Epithelial cell of proximal tubule (primary cell): Measurements from ENCODE around the gene ARL14. TPM values are rescaled to one million over a fixed set of nuclear protein-coding genes. Genes with fewer than 3 reads are reported as not detected.
"Not testable (repeated sequence)": the region's sequence is repeated elsewhere in the genome, so short reads cannot be mapped to it uniquely, and the experiment has no call there.

Source experiments
- DNase-seq: peaks from one replicate; pipeline ENCODE4 v3.0.0-alpha.2; 2011; ENCODE audit warnings: low read depth
- H3K4me3 ChIP-seq: 2 replicates; pipeline ENCODE4 v1.5.1; 2011; ENCODE audit warnings: low read depth, mild to moderate bottlenecking, low read length
- total RNA-seq: library from RNA; depleted of rRNA; stranded (reverse); fragments of >200 nt; gene quantifications from 2 replicates; pipeline ENCODE4 v1.2.3, GENCODE V29; 2015
- TF ChIP-seq, protein P1 (sequence below): conservative IDR thresholded peaks from 2 replicates; pipeline ENCODE4 v1.5.1; 2012; ENCODE audit warnings: low read depth, mild to moderate bottlenecking, low read length

ARL14 gene
- total RNA-seq, 1 donor from 2014 or later = not detected

DNA sequence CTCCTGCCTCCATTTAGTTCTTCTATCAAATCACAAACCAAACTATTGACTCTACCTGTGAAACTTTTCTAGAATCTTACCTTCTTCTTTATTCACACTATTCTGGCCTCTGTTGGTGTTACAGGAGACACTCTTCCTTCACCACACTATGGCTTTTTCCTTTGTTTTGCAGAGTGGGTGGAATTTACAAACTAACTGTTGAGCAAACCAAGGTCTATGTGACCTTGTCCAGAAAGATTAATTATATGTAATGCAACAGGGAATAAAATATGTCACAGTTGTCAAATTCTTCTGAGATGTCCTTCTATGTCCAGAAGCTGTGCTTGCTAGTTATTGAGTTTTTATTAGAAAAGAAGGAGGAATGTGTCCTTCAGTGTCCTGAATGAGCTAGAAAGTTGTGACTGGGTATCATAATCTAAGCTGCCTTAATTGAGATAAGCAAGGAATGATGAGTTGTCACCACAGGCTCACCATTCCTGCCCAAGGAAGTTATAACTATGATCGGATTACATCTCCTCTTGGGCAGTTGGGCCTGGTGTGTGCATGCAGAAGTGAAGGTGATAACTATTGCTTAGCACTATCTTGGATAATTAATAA is 21.7 kb downstream of the ARL14 start:
- no peak overlapping the region for H3K4me3 ChIP-seq
- TF ChIP-seq, protein P1, sequence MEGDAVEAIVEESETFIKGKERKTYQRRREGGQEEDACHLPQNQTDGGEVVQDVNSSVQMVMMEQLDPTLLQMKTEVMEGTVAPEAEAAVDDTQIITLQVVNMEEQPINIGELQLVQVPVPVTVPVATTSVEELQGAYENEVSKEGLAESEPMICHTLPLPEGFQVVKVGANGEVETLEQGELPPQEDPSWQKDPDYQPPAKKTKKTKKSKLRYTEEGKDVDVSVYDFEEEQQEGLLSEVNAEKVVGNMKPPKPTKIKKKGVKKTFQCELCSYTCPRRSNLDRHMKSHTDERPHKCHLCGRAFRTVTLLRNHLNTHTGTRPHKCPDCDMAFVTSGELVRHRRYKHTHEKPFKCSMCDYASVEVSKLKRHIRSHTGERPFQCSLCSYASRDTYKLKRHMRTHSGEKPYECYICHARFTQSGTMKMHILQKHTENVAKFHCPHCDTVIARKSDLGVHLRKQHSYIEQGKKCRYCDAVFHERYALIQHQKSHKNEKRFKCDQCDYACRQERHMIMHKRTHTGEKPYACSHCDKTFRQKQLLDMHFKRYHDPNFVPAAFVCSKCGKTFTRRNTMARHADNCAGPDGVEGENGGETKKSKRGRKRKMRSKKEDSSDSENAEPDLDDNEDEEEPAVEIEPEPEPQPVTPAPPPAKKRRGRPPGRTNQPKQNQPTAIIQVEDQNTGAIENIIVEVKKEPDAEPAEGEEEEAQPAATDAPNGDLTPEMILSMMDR = no peak
- DNase-seq = no peak

DNA sequence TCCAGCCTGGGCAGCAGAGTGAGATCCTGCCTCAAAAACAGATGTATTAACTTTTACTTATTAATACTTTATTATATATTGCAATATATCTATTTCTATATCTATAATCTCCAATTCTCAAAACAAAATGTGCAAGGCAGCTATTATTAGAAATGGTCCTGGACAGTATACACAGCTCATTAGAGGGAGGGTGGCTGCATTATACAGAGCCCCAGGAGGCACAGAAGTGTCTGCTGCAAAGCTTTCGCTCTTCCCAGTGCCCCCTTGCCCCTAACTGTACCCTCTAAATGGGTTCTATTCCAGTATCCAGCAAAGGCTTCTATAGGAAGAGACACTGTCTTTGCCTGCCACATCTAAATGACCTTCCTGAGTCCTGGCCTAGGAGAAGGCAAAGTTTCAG is 24.5 kb downstream of the ARL14 start:
- DNase-seq = no peak
- no peak overlapping the region for H3K4me3 ChIP-seq
- TF ChIP-seq, protein P1 = no peak

DNA sequence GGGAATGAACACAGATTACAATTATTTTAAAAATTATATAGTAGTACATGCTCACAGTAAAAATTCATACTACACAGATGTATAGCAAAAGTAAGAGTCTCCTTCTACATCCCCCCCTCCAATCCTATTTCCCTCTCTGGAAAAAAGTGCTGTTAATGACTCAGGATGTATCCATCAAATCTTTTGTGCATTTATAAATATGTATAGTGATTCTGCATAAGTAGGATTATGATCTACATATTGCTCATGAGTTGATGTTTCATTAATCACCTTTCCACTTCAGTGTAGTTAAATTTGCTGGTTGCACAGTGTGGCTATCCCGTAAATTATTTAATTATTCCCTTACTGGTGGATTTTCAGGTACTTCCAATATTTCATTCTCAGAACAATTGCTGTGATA is 25.3 kb downstream of the ARL14 start:
- H3K4me3 ChIP-seq = no peak overlapping the region
- no peak for DNase-seq
- TF ChIP-seq, protein P1 = no peak

DNA sequence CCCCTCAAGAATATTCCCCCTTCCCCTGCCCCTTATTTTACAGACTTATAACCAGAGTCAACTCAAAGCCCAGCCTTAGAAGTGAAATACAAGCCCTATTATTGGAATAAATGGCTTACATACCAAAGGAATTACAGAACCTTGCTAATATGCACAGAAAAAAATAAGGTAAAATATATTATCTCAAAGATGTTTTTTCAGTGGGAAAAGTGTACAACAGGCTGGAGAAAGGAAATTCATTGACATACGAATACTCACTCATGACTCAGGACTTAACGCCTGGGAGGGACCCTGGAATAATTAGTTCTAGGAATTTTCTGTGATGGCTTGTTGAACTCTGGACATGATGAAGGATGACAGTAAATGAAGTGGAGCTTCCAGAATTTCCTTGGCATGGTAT is 27.0 kb downstream of the ARL14 start:
- TF ChIP-seq, protein P1 = no peak
- DNase-seq = no peak
- no peak overlapping the region for H3K4me3 ChIP-seq

DNA sequence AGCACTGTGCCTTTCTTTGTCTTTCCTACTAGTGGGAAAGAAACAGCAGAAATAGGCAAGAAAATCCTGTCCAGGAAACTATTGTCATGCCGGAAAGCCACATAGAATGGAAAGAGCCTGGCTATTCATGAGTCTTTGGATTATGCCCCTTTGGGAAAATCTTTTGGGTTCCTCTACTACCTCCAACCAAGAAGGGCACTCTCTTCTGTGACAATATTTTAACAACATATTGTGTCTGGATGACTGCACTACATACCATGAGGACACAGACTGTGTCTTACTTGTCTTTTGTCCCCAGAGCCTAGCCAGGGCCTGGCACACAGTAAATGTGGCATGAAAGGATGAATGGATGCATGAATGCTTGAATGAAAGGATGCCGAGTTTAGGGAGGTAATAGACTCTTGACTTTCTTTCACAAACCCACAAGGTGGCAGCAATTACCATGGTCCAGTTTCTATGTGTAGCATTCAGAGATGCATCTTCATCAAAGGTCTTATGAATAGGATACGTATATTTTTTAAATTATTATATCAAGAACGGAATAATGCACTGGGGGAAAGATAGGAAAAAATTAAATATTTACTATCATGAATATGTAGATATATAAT is 30.3 kb downstream of the ARL14 start:
- DNase-seq = no peak
- no peak overlapping the region for H3K4me3 ChIP-seq
- TF ChIP-seq, protein P1 = peak; percentile 74

DNA sequence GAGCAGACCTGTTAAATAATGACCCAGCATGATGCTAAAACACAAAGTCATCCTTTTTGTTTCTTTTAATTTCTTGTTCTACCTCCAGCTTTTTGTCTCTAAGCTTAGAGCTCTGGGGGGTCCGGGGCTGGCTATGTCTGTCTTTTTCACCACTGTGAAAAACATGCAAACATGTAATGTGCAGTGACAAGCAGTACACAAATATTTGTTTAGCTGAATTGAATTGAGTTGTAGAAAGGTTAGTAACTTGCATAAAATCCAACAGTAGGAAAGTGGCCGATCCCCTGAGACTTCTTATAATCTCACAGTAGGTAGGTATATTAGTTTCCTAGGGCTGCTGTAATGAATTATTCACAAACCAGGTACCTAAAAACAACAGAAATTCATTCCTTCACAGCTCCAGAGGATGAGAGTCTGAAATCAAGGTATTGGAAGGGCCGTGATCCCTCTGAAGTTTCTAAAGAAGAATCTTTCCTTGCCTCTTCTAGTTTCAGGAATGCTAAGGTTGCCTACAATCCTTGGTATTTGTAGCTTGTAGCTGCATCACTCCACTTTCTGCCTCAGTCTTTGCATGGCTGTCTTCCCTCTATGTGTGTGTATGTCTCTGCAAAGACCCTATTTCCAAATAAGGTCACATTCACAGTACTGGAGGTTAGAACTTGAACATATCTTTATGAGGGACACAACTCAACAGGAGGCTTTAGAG is 32.7 kb downstream of the ARL14 start:
- TF ChIP-seq, protein P1 = no peak
- H3K4me3 ChIP-seq = no peak overlapping the region
- no peak for DNase-seq

DNA sequence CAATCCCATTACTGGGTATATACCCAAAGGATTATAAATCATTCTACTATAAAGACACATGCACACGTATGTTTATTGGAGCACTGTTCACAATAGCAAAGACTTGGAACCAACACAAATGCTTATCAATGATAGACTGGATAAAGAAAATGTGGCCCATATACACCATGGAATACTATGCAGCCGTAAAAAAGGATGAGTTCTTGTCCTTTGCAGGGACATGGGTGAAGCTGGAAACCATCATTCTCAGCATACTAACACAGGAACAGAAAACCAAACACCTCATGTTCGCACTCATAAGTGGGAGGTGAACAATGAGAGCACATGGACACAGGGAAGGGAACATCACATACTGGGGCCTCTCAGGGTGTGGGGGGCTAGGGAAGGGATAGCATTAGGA is 36.2 kb downstream of the ARL14 start:
- not testable (repeated sequence) for DNase-seq, H3K4me3 ChIP-seq
